Ascending aorta (tissue), 2 donors: ENCODE measurements around the gene AMT. TPM values are rescaled to one million over a fixed set of nuclear protein-coding genes. Genes with fewer than 3 reads are reported as not detected.

Experiments used
- DNase-seq, 2 donors: peaks; one replicate each; pipeline ENCODE4 v3.0.0-alpha.2; 2019; ENCODE audit warnings: low spot score in 2 of 2
- H3K27ac ChIP-seq, 2 donors: fragments of 200-600 bp; sonication (generic); one replicate each; pipeline ENCODE4 v1.5.1; 2016 to 2017; ENCODE audit warnings: mild to moderate bottlenecking in 1 of 2
- H3K27me3 ChIP-seq: fragments of 200-600 bp; sonication (generic); one replicate; pipeline ENCODE4 v1.5.1; 2017
- H3K36me3 ChIP-seq, 2 donors: fragments of 200-600 bp; sonication (generic); one replicate each; pipeline ENCODE4 v1.5.1; 2016
- H3K4me1 ChIP-seq, 2 donors: fragments of 200-600 bp; sonication (generic); one replicate each; pipeline ENCODE4 v1.5.1; 2016 to 2017; ENCODE audit warnings: mild to moderate bottlenecking in 1 of 2
- H3K4me3 ChIP-seq, 2 donors: fragments of 200-600 bp; sonication (generic); one replicate each; pipeline ENCODE4 v1.5.1; 2016 to 2017; ENCODE audit warnings: mild to moderate bottlenecking in 1 of 2
- H3K9me3 ChIP-seq, 2 donors: fragments of 200-600 bp; sonication (generic); one replicate each; pipeline ENCODE4 v1.5.1; 2016
- intact Hi-C: fragments of 100-400 bp; cut with DNase I; formaldehyde crosslinking; loops from one replicate; pipeline ENCODE4 v1.15.1; 2023
- total RNA-seq: library from RNA; depleted of rRNA; stranded (reverse); fragments of >200 nt; gene quantifications from one replicate; pipeline ENCODE4 v1.1.0, GENCODE V29; 2016
- TF ChIP-seq, protein P1 (sequence below), 3 experiments: fragments of 200-600 bp in 2 of 3; fragments of 450-650 bp in 1 of 3; sonication (generic) in 2 of 3; IDR thresholded peaks; one replicate each; pipeline ENCODE4 v1.5.1; 2016 to 2019; ENCODE audit warnings: antibody characterized with exemption in 3 of 3, mild to moderate bottlenecking in 1 of 3, moderate library complexity in 1 of 3

AMT gene
- total RNA-seq, 1 donor from 2014 or later = not detected

GRCh38 chr3:49417516-49418120 is 4.7 kb downstream of the AMT start:
- H3K4me3 ChIP-seq = no peak overlapping the region
- no peak for DNase-seq
- H3K36me3 ChIP-seq = peaks cover 14 to 35% of the 10 kb centered on the region in 2 donors
- TF ChIP-seq, protein P1, sequence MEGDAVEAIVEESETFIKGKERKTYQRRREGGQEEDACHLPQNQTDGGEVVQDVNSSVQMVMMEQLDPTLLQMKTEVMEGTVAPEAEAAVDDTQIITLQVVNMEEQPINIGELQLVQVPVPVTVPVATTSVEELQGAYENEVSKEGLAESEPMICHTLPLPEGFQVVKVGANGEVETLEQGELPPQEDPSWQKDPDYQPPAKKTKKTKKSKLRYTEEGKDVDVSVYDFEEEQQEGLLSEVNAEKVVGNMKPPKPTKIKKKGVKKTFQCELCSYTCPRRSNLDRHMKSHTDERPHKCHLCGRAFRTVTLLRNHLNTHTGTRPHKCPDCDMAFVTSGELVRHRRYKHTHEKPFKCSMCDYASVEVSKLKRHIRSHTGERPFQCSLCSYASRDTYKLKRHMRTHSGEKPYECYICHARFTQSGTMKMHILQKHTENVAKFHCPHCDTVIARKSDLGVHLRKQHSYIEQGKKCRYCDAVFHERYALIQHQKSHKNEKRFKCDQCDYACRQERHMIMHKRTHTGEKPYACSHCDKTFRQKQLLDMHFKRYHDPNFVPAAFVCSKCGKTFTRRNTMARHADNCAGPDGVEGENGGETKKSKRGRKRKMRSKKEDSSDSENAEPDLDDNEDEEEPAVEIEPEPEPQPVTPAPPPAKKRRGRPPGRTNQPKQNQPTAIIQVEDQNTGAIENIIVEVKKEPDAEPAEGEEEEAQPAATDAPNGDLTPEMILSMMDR (IDR thresholded peaks at IDR 0.05) = no peak
- H3K27ac ChIP-seq = no peak overlapping the region
- no peaks in the 10 kb centered on the region for H3K9me3 ChIP-seq
- intact Hi-C loops = no loop called here
- peaks cover 0 to 29% of the 10 kb centered on the region in 2 donors for H3K4me1 ChIP-seq
- no peaks in the 10 kb centered on the region for H3K27me3 ChIP-seq

DNA sequence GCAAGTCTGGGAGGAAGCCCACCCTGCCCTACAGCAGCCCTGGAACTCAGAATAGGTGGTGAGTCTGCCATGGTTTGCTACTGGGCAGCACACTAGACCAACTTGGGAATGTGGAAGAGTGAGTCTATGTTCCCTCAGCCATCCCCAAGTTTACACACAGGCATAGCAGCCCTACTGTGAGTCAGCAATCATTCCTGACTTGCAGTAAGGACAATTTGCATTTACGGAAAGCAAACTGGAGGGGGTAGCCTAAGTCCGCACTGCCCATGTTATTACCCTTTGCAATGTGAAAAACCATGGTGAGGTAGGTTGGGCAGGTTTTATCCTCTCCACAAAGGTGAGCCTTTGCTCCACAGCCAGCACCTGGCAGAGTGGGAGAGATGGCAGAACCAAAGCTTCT is 5.4 kb downstream of the AMT start:
- Histone ChIP-seq H3K27me3 (no peaks in the 10 kb centered on the region), H3K27ac (peak overlapping the region; percentile 19 to 55), H3K4me1 (peaks cover 0 to 21% of the 10 kb centered on the region in 2 donors), H3K4me3 (no peak overlapping the region), H3K36me3 (peaks cover 14 to 35% of the 10 kb centered on the region in 2 donors), H3K9me3 (no peaks in the 10 kb centered on the region)
- TF ChIP-seq, protein P1 (IDR thresholded peaks at IDR 0.05) = no peak
- DNase-seq = no peak
- intact Hi-C loops = no loop called here

GRCh38 chr3:49415931-49416601 is 6.2 kb downstream of the AMT start:
- DNase-seq = no peak
- Histone ChIP-seq H3K27me3 (no peaks in the 10 kb centered on the region), H3K27ac (peak overlapping the region; percentile 55 to 99), H3K4me1 (peaks cover 0 to 17% of the 10 kb centered on the region in 2 donors), H3K9me3 (no peaks in the 10 kb centered on the region), H3K36me3 (peaks cover 14 to 35% of the 10 kb centered on the region in 2 donors), H3K4me3 (no peak overlapping the region)
- intact Hi-C loops = no loop called here
- TF ChIP-seq, protein P1 (IDR thresholded peaks at IDR 0.05) = no peak

GRCh38 chr3:49414753-49415152 is 7.5 kb downstream of the AMT start:
- peak overlapping the region; percentile 55 to 99 for H3K27ac ChIP-seq
- intact Hi-C loops = loop anchor here (5.0 kb wide), 4 partner anchors 33 to 407 kb away; partner anchors contain the start of genes USP4 and WDR6
- H3K27me3 ChIP-seq = no peaks in the 10 kb centered on the region
- no peaks in the 10 kb centered on the region for H3K9me3 ChIP-seq
- peaks cover 0 to 21% of the 10 kb centered on the region in 2 donors for H3K4me1 ChIP-seq
- no peak for DNase-seq
- TF ChIP-seq, protein P1 (IDR thresholded peaks at IDR 0.05) = no peak
- peaks cover 10 to 35% of the 10 kb centered on the region in 2 donors for H3K36me3 ChIP-seq
- no peak overlapping the region for H3K4me3 ChIP-seq

- Histone ChIP-seq H3K9me3 (no peaks in the 10 kb centered on the region), H3K4me1 (peaks cover 0 to 33% of the 10 kb centered on the region in 2 donors), H3K4me3 (peak overlapping the region; percentile 77 to 80), H3K36me3 (peaks cover 10 to 28% of the 10 kb centered on the region in 2 donors), H3K27me3 (no peaks in the 10 kb centered on the region), H3K27ac (peak overlapping the region; percentile 91 to 99)
- TF ChIP-seq, protein P1 (IDR thresholded peaks at IDR 0.05) = no peak
- intact Hi-C loops = loop anchor here (5.0 kb wide), 4 partner anchors 34 to 406 kb away; partner anchors contain the start of genes USP4 and WDR6
- DNase-seq = no peak
These were observed 8.9 kb downstream of the AMT start for GRCh38 chr3:49413338-49413734.
